GM19452 (cell line): Measurements from ENCODE around the gene OCEL1.
A peak's percentile ranks its signal among the peaks of the same experiment; 100 is the strongest.
"Not testable (repeated sequence)": the region's sequence is repeated elsewhere in the genome, so short reads cannot be mapped to it uniquely, and the experiment has no call there.

Experiments used
- ATAC-seq: cut with Tn5 transposase; IDR thresholded peaks from one replicate; pipeline ENCODE4 v1.9.1; 2021; ENCODE audit not compliant: unreplicated experiment

The OCEL1 gene

DNA sequence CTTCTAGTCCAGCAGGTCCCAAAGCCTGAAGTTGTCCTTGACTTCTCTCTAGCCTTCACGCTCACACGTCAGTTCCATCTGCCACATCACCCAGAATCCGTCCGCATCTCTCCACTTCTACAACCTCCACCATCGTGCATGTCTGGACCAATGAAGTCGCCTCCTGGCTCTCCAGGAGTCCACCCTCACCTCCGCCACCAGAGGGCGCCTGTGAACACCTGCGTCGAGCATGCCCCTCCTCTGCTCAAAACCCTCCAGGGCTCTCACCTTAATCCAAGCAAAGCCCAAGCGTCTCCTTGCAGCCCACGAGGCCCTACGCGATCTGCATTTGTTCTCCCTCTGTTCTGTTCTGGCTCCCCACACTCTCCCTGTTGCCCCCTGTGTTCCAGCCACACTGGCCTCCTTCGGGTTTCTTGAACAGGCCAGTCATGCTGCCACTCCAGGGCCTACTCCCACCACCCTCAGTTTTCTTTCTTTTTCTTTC, 34.9 kb downstream of the OCEL1 start:
- peak; percentile 66 for ATAC-seq

DNA sequence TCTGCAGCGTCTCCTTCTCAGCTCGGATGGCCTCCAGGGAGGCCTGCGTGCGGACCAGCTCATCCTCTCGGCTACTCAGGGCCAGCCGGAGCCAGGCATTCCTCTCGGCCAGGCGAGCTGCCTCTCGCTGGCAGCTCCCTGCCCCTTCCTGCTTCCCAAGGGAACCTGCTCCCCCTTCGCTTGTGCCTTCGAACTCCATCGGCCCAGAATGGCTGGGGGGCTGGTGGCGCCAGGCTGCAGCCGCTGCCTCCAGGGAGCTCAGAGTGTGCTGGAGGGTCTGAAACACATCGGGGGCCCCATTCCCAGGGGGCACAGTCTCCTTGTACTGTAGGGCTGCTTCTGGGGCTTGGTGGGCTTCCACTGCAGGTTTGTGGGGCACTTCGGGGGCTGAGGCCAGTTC, 36.5 kb downstream of the OCEL1 start:
- ATAC-seq = no peak

DNA sequence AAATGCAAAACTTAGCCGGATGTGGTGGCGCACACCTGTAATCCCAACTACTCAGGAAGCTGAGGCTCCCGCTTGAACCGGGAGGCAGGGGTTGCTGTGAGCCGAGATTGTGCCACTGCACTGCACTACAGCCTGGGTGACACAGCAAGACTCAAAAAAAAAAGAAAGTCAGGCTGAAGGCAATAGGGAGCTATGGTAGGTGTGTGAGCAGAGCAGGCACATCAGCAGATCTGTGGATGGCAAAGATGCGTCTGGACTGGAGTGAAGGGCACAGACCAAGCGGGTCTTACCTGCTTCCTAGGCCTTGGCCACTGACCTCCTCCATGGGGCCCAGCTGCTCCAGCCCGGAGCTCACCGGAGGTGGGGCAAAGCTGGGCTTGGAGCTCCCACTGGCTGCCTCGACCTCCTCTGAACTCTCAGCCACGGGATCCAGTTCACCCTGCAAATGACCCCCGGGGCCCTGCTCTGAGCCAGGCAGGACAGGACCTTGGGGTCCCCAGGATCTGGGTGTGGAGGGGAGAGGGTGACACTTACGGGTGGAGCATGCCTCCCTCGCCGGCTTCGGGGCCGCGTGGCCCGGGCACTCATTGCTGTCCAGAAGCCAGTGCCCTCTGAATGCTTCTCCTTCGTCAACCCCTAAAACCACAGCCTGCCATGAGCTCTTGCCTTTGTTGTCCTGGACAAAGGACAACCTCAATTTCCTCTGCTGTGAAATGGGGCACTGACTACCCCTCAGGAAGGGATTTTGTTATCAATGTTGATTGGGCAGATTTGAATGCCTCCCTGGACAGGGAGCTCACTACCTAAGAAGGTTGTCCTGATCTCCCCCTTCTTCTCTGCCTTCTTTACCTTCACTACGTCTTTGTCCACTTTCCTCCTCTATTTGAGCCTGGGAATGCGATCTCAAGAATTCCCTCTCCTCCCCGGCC, 38.0 kb downstream of the OCEL1 start:
- no peak for ATAC-seq

DNA sequence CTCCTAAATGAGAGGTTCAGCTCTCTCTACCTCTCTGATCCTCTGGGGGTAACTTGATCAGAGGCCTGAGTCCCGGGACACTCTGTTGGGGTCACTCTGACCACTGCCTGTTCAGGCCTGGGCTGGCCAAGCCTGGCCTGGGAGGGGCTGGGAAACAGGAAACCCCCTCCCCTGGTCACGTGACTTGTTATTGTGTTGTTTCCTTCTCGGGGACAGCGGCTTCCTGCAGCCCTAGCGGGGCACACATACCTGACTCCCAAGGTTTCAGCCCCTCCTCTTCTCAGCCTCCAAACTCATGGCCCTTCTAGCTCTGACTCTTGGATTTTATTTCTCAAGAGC, 38.6 kb downstream of the OCEL1 start, which contains the start of gene USHBP1:
Gene USHBP1, minus strand, starts transcription at position 105 of the 339 bp plus-strand sequence. CDS start 446 bp downstream, outside the sequence.
- ATAC-seq = no peak

DNA sequence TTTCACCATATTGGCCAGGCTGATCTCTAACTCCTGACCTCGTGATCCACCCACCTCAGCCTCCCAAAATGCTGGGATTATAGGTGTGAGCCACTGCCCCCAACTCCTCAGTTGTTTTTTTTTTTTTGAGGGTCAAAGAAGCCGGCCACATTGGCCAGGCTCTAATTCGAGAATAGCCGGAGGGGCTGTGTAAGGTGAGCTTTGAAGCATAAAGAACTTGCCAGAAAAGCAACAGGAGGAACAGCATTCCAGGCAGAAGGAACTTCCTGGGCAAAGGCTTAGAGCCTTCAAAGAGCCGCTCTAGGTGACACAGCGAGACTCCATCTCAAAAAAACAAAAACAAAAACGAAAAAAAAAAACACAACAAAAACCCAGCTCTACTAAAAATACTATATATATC, 40.0 kb downstream of the OCEL1 start:
- no peak for ATAC-seq

DNA sequence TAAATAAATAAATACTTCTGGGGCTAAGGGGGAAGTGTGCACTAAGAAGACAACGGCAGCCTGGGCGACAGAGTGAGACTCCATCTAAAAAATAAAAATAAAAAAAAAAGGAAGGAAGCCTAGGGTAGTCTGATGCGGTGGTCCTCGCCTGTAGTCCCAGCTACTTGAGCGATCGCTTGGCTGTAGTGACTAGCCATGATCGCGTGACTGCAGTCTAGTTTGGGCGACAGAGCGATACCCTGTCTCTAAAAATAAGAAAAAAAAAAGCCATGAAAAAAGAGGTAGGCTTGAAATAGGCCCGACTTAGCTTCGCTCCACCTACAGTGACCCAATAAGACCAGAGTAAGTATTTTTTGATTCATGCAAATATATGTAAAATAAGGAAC, 40.6 kb downstream of the OCEL1 start:
- peak; percentile 11 for ATAC-seq

DNA sequence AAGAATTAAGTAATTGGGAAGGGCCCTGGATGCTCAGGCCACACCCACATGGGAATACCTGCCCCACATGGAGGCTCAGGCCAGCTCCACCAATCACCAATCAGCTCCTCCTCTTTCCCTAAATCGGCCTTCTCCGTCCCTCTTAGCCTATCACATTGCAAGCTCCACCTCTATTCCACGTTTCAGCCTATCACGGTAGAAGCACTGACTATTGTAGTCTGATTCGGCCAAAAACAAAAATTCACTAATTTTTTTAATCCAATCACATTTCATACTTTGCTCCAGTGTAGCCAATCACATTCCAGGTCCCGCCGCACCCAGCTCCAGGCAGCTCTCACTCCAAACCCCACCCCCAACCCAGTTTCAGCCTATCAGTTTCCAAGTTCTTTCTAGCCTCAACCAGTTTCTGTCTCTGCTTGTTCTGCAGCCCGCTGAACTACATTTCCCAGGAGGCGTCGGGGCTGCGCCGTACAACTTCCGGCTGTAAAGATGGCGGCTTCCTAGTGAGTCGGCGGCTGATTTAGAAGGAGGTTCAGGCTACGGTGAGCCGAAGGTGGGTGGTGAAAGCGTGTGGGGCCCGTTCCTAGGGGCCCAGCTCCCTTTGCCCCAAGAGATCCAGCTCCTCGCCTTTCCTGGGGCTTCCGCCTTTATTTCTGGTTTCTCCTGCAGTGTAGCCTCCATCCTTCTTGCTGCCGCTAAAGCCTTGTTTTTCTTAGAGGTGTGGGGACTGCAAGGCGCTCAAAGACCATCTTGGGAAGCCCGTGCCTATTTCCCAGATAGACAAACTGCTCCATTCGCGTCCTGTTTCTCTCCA, 41.2 kb downstream of the OCEL1 start, which contains the start of gene BABAM1:
Gene BABAM1, plus strand, starts transcription at position 469 of the 814 bp plus-strand sequence. CDS start 1,364 bp downstream, outside the sequence.
- ATAC-seq = peak; percentile 84

DNA sequence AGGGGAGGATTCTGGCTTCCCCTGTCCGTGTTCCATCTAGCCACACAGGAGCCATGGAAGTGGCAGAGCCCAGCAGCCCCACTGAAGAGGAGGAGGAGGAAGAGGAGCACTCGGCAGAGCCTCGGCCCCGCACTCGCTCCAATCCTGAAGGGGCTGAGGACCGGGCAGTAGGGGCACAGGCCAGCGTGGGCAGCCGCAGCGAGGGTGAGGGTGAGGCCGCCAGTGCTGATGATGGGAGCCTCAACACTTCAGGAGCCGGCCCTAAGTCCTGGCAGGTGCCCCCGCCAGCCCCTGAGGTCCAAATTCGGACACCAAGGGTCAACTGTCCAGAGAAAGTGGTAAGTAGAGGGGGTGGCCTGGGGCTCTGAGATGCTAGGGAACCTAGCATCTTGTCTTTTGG, 42.7 kb downstream of the OCEL1 start:
- ATAC-seq = no peak

DNA sequence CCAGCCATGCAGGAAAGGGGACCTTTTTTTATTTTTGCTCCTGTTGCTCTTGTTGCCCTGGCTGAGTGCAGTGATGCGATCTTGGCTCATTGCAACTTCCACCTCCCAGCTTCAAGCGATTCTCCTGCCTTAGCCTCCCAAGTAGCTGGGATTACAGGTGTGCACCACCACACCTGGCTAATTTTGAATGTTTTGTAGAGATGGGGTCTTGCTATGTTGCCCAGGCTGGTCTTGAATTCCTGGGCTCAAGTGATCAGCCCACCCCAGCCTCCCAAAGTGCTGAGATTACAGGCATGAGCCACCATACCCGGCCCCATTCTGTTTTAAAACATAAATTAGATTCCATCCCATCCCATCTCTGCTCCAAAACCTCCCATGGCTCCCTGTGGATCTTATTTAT, 48.9 kb downstream of the OCEL1 start:
- ATAC-seq = not testable (repeated sequence)

DNA sequence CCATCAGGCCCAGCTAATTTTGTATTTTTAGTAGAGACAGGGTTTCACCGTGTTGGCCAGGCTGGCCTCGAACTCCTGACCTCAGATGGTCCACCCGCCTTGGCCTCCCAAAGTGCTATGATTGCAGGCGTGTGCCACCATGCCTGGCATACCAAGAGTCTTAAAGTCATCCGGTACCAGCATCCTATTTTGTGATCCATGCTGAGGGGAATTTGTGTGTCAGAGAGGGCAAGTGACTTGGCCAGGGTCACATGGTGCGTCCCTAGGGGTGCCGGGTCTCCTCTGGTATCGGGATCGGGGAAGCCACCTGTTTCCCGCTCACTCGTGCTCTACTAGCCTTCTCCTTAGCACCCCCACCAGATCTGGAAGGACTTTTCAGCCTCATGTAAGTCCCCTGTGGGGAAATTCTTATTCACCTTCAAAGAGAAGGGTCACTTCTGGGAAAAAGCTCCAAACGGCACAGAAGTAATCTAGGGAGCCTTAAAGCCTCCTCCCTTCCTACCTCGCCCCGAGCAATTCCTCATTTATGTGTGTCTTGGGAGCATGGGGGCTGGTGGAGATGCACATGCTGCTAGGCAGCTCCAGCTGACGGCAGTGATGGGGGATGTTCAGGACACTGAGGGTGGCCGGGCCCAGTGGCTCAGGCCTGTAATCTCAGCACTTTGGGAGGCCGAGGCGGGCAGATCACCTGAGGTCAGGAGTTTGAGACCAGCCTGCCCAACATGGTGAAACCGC, 49.6 kb downstream of the OCEL1 start:
- ATAC-seq = no peak
